GM18517 (cell line): Measurements from ENCODE around the gene TWF1.
A peak's percentile ranks its signal among the peaks of the same experiment; 100 is the strongest.
"Not testable (repeated sequence)": the region's sequence is repeated elsewhere in the genome, so short reads cannot be mapped to it uniquely, and the experiment has no call there.

Experiments used
- ATAC-seq: cut with Tn5 transposase; IDR thresholded peaks from one replicate; pipeline ENCODE4 v1.9.1; 2021; ENCODE audit warnings: mild to moderate bottlenecking, moderate library complexity; ENCODE audit not compliant: unreplicated experiment

Gene TWF1

DNA sequence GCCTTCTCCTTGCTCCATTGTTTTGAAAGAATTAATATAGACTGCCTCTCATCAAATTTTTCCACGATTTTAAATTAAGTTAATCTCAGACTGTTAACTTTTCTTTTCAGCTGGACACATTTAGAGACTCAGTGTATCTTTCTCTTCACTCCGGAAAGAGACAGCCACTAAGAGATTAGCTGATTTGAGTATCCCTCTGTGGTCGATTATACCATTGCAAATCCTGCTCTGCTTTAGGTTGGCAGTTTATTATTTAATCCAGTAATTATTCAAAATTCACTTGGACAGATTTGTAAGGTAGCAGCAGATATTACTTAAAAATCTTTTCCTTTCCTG is 588 bp upstream of the TWF1 start:
- no peak for ATAC-seq

DNA sequence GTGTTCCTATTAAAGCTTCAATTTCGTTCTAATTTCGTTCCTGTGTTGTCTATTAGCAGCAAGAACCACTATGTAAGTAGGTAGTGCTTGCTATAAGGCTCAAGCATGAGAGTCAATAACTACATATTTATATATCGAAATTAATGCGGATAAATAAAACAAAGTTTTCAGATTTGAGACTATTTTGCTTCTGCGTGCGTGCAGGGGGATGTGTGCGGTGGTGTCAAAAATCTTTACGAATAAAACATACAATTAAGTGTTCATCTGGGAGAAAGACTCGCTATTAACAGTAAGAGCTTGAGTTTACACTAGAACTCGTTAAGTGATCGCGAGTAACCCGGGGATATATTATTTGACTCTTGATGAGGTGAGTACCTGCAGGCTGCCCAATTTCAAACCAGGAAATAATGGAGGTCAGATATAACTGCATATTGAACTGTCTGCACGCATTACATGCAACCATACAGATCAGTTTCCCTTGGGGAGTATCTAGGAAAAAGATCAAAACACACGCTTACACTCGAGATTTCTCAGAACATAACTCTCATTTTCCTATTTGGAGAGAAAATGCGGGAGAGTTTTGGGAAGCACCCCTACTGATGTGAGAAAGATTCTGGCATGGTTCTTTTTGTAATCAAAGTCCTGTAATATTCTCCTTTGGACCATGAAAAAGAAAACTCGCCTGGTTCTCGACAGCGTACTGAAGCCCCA is 813 bp downstream of the TWF1 start:
- no peak for ATAC-seq

DNA sequence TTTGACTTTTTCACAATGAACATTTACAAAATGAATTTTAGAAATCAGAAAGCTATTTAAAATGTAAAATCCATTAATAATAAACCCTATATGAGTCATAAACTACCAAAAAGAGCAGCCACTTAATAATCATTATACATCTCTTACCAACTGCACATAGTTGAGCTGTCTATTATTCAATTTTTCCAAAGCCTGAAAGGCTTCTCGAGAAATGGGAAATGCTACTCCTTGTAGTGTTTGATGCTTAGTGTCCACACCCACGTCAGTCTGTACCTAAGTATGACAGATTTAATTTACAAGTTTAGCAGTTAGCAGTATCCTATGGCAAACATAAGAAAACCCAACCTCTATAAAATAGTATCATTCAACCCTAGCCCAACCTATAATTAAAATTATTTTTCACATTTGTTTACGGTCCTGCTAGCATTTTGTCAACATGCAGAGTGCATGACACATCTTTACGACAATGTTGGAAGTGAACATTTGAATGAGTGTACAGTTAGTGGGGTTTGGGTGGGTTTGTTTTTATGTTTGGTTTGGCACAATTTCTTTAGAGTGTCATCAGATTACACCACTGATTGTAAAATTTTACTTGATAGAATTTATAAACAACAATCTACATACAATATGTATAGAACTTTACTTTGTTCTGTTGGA is 8.4 kb downstream of the TWF1 start:
- no peak for ATAC-seq

DNA sequence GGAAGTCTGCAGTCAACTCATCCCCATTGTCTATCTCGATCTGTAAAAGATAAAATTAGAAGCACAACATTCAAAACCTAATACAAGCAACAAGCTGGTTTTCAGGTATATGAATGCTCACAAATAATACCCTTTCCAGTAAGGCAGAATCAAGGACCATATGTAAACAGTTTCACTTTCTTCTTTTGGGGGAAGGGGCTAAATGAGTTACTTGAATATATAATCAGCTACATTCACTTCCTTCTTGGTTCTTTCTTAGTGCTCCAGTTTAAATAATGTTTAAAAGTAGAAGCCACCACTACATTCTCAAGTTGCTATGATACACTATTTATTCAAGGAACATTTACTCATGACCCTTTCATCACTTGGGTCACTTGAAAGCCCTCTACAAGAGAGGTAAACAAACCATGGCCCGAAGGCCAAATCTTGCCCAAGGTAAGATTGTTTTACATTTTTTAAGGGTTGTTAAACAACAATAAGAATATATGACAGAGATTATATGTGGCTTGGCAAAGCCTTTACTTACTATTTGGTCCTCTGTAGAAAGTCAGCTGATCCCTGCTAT is 10.3 kb downstream of the TWF1 start:
- no peak for ATAC-seq

DNA sequence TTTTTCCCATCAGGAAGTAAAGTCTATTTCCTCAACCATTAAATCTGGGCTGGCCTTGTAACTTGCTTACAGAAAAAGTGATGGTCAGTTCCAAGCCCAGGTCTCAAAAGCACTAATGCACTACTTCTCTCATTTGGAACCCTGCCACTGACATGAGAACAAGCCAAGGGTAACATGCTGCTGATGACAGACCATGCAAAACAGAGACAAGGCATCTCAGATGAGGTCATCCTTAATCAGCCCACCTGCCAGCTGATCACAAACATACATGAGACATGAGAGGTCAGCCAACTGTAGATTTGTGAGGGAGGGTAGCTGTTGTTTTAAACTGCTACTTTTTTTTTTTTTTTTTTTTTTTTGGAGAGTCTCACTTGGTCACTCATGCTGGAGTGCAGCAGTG is 16.2 kb downstream of the TWF1 start:
- no peak for ATAC-seq

DNA sequence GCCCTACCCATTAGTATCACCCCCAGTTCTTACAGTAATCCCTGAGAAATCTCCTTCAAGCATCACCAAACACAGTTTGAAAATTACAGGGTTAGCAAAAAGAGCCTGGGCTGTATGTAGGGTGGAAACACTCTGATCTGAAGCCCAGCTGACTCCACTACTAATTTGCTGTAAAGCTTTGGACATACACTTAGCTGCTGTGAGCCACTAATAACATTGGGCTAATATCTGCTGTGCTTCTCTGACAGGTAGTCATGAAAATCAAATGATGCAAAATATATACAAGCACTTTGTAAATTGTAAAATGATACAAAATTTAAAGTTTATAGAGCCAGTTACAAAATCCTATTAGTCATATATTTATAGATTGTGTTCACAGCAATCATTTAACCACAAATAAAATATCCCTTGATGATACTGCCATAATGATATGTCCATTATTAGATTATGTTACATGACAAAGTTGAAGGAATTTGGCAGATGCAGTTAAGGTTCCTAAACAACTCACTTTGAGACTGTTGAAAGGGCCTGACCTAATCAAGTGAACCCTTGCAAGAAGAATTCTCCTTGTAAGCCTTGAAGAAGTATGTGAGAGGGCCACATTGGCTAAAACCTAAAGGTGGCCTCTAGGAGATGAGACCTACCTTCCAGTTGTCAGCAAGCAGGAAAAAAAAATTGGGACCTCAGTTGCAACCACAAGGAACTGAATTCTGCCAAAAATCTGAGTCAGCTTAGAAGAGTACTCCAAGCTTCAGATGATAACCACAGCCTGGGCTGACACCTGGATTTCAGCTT is 19.0 kb downstream of the TWF1 start:
- no peak for ATAC-seq

DNA sequence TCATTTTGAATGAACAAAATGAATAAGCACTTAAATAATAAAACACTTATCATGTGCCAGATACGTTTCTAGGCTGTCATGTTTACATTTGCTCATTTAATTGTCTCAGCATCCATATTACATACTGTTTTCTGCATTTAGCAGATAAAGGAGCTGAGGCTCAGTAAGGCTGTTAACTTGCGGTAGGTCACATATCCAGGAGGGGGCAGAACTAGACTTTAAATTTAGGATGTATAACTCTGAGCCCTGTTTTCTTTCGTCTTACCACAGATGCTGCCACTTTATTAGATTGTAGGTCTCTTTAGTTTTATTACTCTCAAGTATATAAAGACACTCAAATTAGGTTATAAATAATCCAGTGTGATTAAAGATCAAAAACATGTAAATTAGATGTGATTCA is 29.6 kb downstream of the TWF1 start:
- no peak for ATAC-seq

DNA sequence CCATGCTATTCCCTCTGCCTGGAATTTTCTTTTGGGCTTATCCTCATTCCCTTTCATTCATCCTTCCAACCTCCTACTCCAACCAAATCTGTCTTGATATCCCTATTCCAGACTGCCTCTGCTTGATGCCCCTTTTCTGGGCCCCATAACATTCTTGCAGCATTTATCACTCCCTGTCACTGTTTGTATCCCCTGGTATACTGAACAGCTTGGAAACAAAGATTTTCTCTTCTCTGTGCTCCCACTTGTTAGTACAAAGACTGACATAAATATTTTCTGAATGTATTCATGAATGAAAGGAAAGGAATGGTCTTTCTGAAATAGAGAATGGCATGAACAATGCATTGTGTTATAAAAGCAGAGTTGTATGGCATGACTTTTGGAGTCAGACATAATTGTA is 39.8 kb downstream of the TWF1 start:
- no peak for ATAC-seq

DNA sequence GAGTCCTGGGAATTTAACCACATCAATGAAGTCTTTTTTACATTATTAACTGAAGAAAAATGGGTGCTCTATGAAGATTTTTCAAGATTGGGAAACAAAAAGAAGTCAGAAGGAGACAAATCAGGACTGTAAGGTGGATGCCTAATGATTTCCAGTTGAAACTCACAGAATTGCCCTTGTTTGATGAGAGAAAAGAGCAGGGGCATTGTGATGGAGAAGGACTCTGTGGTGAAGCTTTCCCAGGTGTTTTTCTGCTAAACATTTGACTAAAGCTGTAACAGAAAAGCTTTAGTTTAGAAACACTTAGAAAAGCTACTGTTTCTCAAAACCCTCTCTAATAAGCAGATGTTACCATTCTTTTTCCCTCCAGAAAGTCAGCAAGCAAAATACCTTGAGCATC is 41.6 kb downstream of the TWF1 start:
- no peak for ATAC-seq

DNA sequence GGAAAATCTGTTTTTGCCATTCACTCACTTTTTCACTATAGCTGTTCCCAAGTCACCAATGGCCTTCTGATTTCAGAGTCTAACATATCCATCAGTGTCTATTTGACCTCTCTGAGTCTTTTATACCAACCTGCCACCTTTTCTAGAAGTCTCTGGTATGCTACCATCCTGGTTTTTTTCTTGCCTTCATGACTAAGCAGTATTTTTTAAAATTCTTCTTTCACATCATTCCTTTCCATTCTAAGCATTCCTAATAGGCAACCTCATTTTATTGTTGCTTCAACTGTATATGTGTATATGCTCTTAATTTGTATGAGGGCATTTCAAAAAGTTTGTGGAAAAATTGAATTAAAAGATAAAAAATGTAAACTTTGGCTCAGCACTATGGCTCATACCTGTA is 42.3 kb downstream of the TWF1 start:
- no peak for ATAC-seq

DNA sequence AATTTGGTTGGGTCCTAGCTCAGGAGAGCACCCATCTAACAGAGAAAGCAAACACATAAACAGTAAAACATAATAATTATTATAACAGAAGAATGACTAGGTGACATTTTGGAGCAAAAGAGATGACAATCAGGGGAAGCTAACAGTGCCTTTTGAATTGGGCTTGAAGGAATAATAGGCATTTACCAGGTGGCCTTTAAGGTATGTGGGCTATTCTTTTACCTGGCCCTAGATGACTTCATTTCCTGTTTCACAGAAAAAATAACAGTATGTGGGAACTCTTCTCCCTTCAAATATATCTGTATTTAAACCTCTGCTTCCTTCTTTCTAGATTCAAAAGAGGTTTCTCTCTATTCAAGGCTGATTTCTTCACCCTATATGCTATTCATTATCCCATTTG is 43.5 kb downstream of the TWF1 start:
- no peak for ATAC-seq

DNA sequence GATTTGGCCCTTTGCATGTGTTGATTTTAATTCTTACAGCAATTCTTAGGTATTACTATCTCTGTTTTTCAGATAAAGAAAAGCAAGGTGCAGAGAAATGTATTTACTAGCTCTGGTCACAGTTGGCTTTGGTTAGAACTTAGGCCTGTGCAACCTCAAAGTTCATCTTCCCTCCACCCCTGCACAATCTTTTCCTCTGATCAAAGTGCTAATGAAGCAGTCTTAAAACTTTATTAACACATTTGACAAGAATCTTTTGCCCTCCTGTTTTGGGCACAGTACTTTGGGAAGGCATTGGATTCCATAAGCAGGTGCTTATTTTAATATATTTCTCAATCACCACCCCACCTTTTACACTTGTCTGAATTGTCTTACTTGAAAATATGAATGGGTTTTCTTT is 44.6 kb downstream of the TWF1 start:
- no peak for ATAC-seq

DNA sequence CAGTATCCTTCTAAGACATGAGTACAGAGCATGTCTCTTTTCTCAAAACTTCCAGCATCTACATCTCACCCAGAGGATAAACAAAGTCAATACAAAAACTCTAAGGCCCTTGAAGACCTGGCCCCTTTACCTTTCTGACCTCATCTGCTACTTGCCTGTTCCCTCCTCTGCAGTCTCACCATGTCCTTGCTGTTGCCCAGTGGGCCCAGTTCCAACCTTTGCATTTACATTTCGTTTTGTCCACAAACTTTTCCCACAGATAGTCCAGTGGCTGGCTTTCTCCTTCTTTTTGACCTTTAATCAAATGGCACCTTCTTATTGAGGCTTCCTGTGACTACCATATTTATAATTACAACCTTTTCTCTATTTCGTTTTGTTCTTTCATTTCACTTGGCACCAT is 45.7 kb downstream of the TWF1 start:
- ATAC-seq, result no peak

DNA sequence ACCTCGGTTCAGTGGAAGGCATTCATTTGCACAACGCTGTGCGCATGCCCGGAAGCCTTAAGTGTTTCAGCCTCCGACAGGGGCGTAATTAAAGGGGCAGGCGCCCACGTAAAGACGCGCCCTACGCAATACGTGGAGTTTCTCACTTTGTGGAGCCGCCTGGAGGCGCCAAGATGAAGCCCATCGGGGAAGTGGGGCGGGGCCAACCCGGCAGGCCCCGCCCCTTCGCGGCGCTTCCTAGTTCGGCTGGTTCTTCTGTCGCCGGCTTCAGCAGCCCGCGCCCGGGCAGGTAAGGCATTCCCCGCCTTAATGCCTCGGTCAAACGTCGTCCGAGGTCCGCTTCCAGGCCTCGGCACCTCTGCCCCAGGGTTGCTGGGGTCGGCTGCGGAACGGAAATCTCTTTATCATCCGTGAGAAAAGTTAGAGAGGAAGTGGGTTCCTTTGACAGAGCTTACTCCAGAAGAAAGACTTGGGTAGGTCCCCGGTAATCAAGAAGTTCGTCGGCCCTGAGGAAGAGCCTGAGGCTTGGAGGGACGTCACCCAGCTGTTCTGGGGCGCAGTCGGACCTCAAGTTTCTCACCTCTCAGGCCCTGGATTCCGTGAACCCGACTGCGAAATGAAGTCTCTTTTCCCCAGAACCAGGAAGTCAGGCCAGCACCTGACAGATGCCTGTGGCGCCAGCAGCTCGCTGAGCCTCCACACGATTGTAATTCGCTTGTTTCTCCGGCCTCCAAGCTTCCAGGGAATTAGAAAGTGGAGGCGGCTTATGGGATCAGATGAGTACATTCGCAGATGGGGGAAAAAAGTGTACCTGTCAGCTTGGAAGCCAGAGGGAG is 47.2 kb downstream of the TWF1 start, which contains the start of the genes IRAK4 and PUS7L:
Gene IRAK4 (plus strand): TSS at position 224 of the 836 bp plus-strand sequence. CDS start 9,161 bp downstream, outside the sequence.
Gene PUS7L (minus strand): TSS at position 63 of the 836 bp plus-strand sequence. CDS start 3,545 bp downstream, outside the sequence.
- peak; percentile 96 for ATAC-seq

DNA sequence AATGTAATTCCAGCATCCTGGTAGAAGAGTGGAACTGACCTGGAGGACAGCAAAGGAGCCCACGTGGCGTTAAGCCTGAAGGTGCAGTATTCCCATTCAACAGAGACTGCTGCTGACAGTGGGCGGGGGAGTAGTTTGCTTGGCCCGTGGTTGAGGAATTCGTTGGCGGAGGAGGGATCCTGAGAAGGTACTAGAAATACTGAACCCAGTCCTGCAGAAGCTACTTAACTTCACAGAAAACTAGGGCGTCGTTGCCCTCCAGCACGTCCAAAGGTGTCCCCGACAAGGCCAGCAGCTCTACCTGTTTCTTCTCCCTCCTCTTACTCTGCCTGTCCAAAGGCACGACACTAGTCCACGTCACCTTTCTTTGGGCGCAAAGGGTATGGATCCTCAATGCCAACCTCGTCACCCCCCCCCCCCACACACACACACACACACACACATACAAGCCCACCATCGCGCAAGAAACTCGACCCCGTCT is 47.8 kb downstream of the TWF1 start:
- ATAC-seq, result peak; percentile 1

DNA sequence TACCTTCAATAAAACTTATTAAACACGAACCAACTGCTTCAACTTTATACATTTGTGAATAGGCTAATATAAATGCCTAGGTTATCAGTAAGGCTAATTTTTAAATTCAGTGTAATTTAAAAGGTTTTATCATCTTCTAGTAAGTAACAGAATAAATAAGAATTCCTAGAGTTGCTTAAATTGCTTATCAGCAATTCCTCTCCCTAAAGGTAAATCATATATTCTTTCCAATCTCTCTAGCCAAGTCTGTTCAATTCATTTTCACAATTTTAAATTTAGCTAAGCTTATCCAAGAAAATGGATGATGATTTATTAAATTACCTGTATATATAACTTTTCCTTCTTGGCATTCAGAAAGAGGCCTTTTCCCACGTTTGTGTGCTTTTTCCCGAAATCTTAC is 52.1 kb downstream of the TWF1 start:
- ATAC-seq, result no peak

DNA sequence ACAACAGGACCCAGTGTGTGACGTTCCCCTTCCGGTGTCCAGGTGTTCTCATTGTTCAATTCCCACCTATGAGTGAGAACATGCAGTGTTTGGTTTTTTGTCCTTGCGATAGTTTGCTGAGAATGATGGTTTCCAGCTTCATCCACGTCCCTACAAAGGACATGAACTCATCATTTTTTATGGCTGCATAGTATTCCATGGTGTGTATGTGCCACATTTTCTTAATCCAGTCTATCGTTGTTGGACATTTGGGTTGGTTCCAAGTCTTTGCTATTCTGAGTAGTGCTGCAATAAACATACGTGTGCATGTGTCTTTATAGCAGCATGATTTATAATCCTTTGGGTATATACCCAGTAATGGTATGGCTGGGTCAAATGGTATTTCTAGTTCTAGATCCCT is 54.8 kb downstream of the TWF1 start:
- not testable (repeated sequence) for ATAC-seq

DNA sequence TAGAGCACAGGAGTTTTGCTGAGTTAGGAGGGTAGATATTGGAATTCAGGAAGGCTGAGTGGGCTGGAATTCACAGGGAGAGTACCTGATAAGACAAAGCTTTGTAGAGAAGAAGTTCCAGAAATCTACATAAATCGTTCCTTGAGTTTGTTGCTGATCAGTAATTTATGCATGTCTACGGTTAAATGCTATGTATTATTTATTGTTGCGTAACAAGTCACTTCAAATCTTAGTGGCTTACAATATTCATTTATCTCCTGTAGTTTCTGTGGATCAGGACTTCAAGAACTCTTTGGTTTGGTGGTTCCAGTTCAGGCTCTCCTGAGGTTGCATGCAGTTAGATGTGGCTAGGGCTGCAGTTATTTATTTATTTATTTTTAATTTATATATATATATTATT is 55.3 kb downstream of the TWF1 start:
- ATAC-seq, result no peak

DNA sequence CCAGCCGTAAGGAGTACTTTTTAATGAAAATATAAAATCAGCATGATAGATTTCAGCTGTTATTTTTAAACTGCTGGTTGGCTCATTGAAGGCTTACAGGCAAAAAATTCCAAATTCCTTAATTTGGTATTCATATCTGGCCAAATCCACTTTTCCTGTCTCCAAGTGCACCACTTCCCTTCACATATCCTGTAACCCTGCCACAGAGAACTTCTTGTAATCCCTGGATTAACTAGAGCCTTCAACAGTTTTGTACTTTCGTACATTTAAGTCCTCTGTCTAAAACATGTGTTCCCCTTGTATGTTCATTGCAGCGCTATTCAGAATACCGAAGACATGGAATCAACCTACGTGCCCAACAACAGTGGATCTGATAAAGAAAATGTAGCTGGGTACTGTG is 57.1 kb downstream of the TWF1 start:
- no peak for ATAC-seq

DNA sequence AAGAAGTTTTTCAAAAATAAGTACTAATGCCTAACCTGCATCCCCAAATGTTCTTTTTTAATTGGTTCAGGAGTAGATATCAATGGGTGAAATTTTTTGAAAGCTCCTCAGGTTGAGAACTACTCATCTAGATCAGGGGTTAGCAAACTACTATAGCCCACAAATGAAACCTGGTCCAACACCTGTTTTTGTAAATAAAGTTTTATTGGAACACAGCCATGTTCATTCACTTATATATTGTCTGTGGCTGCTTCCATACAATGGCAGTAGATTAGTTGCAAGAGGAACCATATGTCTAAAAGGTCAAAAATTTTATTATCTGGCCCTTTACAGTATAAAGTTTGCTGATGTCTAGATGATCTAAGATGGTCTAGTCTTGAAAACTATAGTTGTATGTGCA is 61.3 kb downstream of the TWF1 start:
- no peak for ATAC-seq
